IMR-90 (cell line): ENCODE measurements around the gene POLR1D. TPM values are rescaled to one million over a fixed set of nuclear protein-coding genes. Genes with fewer than 3 reads are reported as not detected.

Experiments used
- ATAC-seq: fragments of 200-7000 bp; cut with Tn5 transposase; 2 replicates; pipeline ENCODE4 v1.9.1; 2020; ENCODE audit warnings: low read depth, mild to moderate bottlenecking, moderate library complexity
- BruUV-seq: library from RNA; stranded (reverse); fragments of 400-500 nt; replicated peaks from 2 replicates; lab custom pipeline; 2021; lab: Mats Ljungman, UMichigan
- CTCF ChIA-PET: fragments of 300-600 bp; formaldehyde crosslinking; extraction: SDS; loops from one replicate; lab custom pipeline; 2021; ENCODE audit warnings: antibody characterized with exemption; lab: Yijun Ruan, JAX
- POLR2A ChIA-PET: fragments of 300-600 bp; sonication (Branson Sonifier 250); formaldehyde crosslinking; loops from one replicate; lab custom pipeline; 2022; ENCODE audit warnings: antibody characterized with exemption; ENCODE audit not compliant: unreplicated experiment; lab: Charles Lee
- DNase-seq: peaks from one replicate; pipeline ENCODE4 v3.0.0; 2013
- H2AFZ ChIP-seq: replicated peaks from 2 replicates; pipeline ENCODE3; 2013; ENCODE audit warnings: low read length, mild to moderate bottlenecking; ENCODE audit not compliant: poor library complexity
- H2AK5ac ChIP-seq: 2 replicates; pipeline ENCODE4 v1.6.1; 2013; ENCODE audit warnings: low read depth, low read length, inconsistent platforms
- H2AK9ac ChIP-seq: replicated peaks from 2 replicates; pipeline ENCODE3; 2013; ENCODE audit warnings: mild to moderate bottlenecking, low read depth, low read length, moderate library complexity; ENCODE audit not compliant: poor library complexity
- H2BK120ac ChIP-seq: 2 replicates; pipeline ENCODE4 v1.6.1; 2013; ENCODE audit warnings: low read depth, low read length, inconsistent platforms
- H2BK15ac ChIP-seq: 3 replicates; pipeline ENCODE4 v1.6.1; 2013; ENCODE audit warnings: low read depth, low read length, inconsistent platforms
- H2BK20ac ChIP-seq: 2 replicates; pipeline ENCODE4 v1.6.1; 2013; ENCODE audit warnings: low read depth, mild to moderate bottlenecking, inconsistent platforms, low read length, moderate library complexity
- H2BK5ac ChIP-seq: 2 replicates; pipeline ENCODE4 v1.6.1; 2013; ENCODE audit warnings: mild to moderate bottlenecking, low read depth, low read length, inconsistent platforms; ENCODE audit not compliant: poor library complexity, severe bottlenecking
- H3K14ac ChIP-seq: replicated peaks from 2 replicates; pipeline ENCODE4 v1.6.1; 2013; ENCODE audit warnings: low read depth, low read length, inconsistent platforms
- H3K18ac ChIP-seq: 2 replicates; pipeline ENCODE4 v1.6.1; 2013; ENCODE audit warnings: low read depth, low read length, control low read depth
- H3K23ac ChIP-seq: 2 replicates; pipeline ENCODE4 v1.6.1; 2013; ENCODE audit warnings: low read depth, low read length, inconsistent platforms
- H3K27ac ChIP-seq: 2 replicates; pipeline ENCODE4 v1.5.1; 2013; ENCODE audit warnings: mild to moderate bottlenecking, control low read depth, low read length; ENCODE audit not compliant: insufficient read depth
- H3K27me3 ChIP-seq: 2 replicates; pipeline ENCODE4 v1.6.1; 2013; ENCODE audit warnings: low read length; ENCODE audit not compliant: control insufficient read depth, insufficient read depth
- H3K36me3 ChIP-seq: 2 replicates; pipeline ENCODE4 v1.6.1; 2013; ENCODE audit warnings: low read length, mixed read lengths; ENCODE audit not compliant: control insufficient read depth, insufficient read depth
- H3K4ac ChIP-seq: 2 replicates; pipeline ENCODE4 v1.6.1; 2013; ENCODE audit warnings: low read depth, low read length, inconsistent platforms
- H3K4me1 ChIP-seq: 2 replicates; pipeline ENCODE4 v1.6.1; 2013; ENCODE audit warnings: low read length, mixed read lengths; ENCODE audit not compliant: control insufficient read depth, insufficient read depth
- H3K4me2 ChIP-seq: 2 replicates; pipeline ENCODE4 v1.6.1; 2013; ENCODE audit warnings: low read depth, mild to moderate bottlenecking, control low read depth, low read length, moderate library complexity
- H3K4me3 ChIP-seq: 2 replicates; pipeline ENCODE4 v1.5.1; 2013; ENCODE audit warnings: low read depth, mild to moderate bottlenecking, control low read depth, low read length, moderate library complexity; ENCODE audit not compliant: insufficient read depth
- H3K56ac ChIP-seq: 2 replicates; pipeline ENCODE4 v1.6.1; 2013; ENCODE audit warnings: low read length, inconsistent platforms; ENCODE audit not compliant: insufficient read depth; ENCODE audit errors: extremely low read depth
- H3K79me1 ChIP-seq, 2 experiments: 2 replicates each; pipeline ENCODE4 v1.6.1; 2013; ENCODE audit warnings: low read length in 2 of 2, inconsistent platforms in 1 of 2, low read depth in 1 of 2
- H3K9ac ChIP-seq: 2 replicates; pipeline ENCODE4 v1.6.1; 2013; ENCODE audit warnings: low read depth, low read length, control low read depth
- H3K9me1 ChIP-seq: 2 replicates; pipeline ENCODE4 v1.6.1; 2013; ENCODE audit warnings: low read length, inconsistent platforms; ENCODE audit not compliant: insufficient read depth
- H3K9me3 ChIP-seq: 2 replicates; pipeline ENCODE4 v1.6.1; 2013; ENCODE audit warnings: low read length; ENCODE audit not compliant: control insufficient read depth, insufficient read depth
- H4K20me1 ChIP-seq: 2 replicates; pipeline ENCODE4 v1.6.1; 2013; ENCODE audit warnings: low read length, inconsistent platforms; ENCODE audit not compliant: insufficient read depth
- H4K5ac ChIP-seq: 2 replicates; pipeline ENCODE4 v1.6.1; 2013; ENCODE audit warnings: mild to moderate bottlenecking, low read depth, low read length, control low read depth
- H4K8ac ChIP-seq, 2 experiments: 2 replicates each; pipeline ENCODE4 v1.6.1; 2013; ENCODE audit warnings: low read depth in 2 of 2, low read length in 2 of 2, control low read depth in 1 of 2, inconsistent platforms in 1 of 2
- H4K91ac ChIP-seq: 2 replicates; pipeline ENCODE4 v1.6.1; 2013; ENCODE audit warnings: low read depth, low read length, inconsistent platforms; ENCODE audit not compliant: insufficient read depth
- CEBPB ChIP-seq: IDR thresholded peaks from 2 replicates; pipeline ENCODE4 v1.6.1; 2012; ENCODE audit warnings: low read depth, low read length, improper control_type of control experiment
- CHD1 ChIP-seq: IDR thresholded peaks from 2 replicates; pipeline ENCODE4 v1.6.1; 2012; ENCODE audit warnings: low read depth, low read length, improper control_type of control experiment
- CTCF ChIP-seq: conservative IDR thresholded peaks from 2 replicates; pipeline ENCODE4 v1.5.1; 2012; ENCODE audit warnings: mild to moderate bottlenecking, low read depth, low read length, improper control_type of control experiment
- ELK1 ChIP-seq: fragments of 150-350 bp; IDR thresholded peaks from 2 replicates; pipeline ENCODE4 v1.6.1; 2016; ENCODE audit warnings: low read depth, mild to moderate bottlenecking, low read length, moderate library complexity, borderline replicate concordance
- FOS ChIP-seq: fragments of 150-350 bp; IDR thresholded peaks from 2 replicates; pipeline ENCODE4 v1.6.1; 2016; ENCODE audit warnings: low read depth, low read length
- MXI1 ChIP-seq: IDR thresholded peaks from 2 replicates; pipeline ENCODE4 v1.6.1; 2012; ENCODE audit warnings: low read depth, mild to moderate bottlenecking, low read length, moderate library complexity, borderline replicate concordance
- RCOR1 ChIP-seq: IDR thresholded peaks from 2 replicates; pipeline ENCODE4 v1.6.1; 2012; ENCODE audit warnings: mild to moderate bottlenecking, low read length, improper control_type of control experiment; ENCODE audit not compliant: insufficient replicate concordance
- RFX5 ChIP-seq: IDR thresholded peaks from 2 replicates; pipeline ENCODE4 v1.8.0; 2012; ENCODE audit warnings: low read depth, mild to moderate bottlenecking, low read length, moderate library complexity
- USF2 ChIP-seq: fragments of 150-350 bp; IDR thresholded peaks from 2 replicates; pipeline ENCODE4 v1.6.1; 2017; ENCODE audit warnings: mild to moderate bottlenecking, antibody characterized with exemption, low read length, low read depth
- WGBS, 2 experiments: methylation state at CpG; one replicate each; pipeline versions ENCODE4 v1.1.5 to v1.1.7; 2013; ENCODE audit warnings: missing lambda C conversion rate in 2 of 2; ENCODE audit not compliant: insufficient read length in 1 of 2; ENCODE audit errors: extremely low coverage in 2 of 2; 5-methylcytosine and 5-hydroxymethylcytosine counted together
- dilution Hi-C: fragments of 300-500 bp; cut with HindIII; formaldehyde crosslinking; loops from one replicate; pipeline ENCODE4 v1.14.3; 2018; ENCODE audit warnings: low sequenced_read_pairs; ENCODE audit not compliant: unreplicated experiment
- in situ Hi-C: fragments of 300-500 bp; cut with MboI; formaldehyde crosslinking; loops from 3 replicates; pipeline ENCODE4 v1.14.3; 2019; ENCODE audit warnings: low sequenced_read_pairs, inconsistent platforms, mixed read lengths
- intact Hi-C: fragments of 100-400 bp; cut with micrococcal nuclease; formaldehyde crosslinking; loops from 2 replicates; pipeline ENCODE4 v1.10.0; 2022
- polyA plus RNA-seq, 3 experiments: library from polyadenylated mRNA; depleted of rRNA; stranded (reverse); fragments of >200 nt; gene quantifications; 2 replicates each; pipeline ENCODE4 v1.2.3, GENCODE V29; 2012; ENCODE audit warnings: low replicate concordance in 1 of 3
- total RNA-seq: library from RNA; depleted of rRNA; stranded (reverse); fragments of >200 nt; gene quantifications from 2 replicates; pipeline ENCODE4 v1.2.3, GENCODE V29; 2012

The POLR1D gene
- total and polyA plus RNA-seq, 2 of the 4 experiments (the other 2 are of a cell fraction), result 65.4 to 110 TPM

- ChIA-PET POLR2A (no interaction called here), CTCF (no interaction called here)
- Histone ChIP-seq H2AK9ac (no peak overlapping the region), H3K9me3 (no peaks in the 10 kb centered on the region), H2BK20ac (no peak overlapping the region), H3K27ac (no peak overlapping the region), H3K4me2 (no peak overlapping the region), H4K8ac (no peak overlapping the region), H3K14ac (no peak overlapping the region), H3K9ac (no peak overlapping the region), H2BK5ac (no peak overlapping the region), H2AFZ (no peak overlapping the region), H3K9me1 (no peaks in the 10 kb centered on the region), H3K23ac (no peak overlapping the region), H4K91ac (no peak overlapping the region), H3K79me1 (peaks cover 16 to 24% of the 10 kb centered on the region in 2 experiments; a peak in 3 of 4 replicates), H3K36me3 (no peaks in the 10 kb centered on the region), H3K18ac (no peak overlapping the region), H3K4me3 (no peak overlapping the region), H2BK120ac (no peak overlapping the region), H3K4me1 (peaks cover 3% of the 10 kb centered on the region), H4K20me1 (no peaks in the 10 kb centered on the region), H2BK15ac (no peak overlapping the region), H3K27me3 (no peaks in the 10 kb centered on the region), H4K5ac (no peak overlapping the region), H2AK5ac (no peak overlapping the region), H3K4ac (no peak overlapping the region), H3K56ac (no peak overlapping the region)
- TF ChIP-seq RFX5 (no peak), MXI1 (no peak), CTCF (no peak), FOS (no peak), USF2 (no peak), ELK1 (no peak), CHD1 (no peak), RCOR1 (no peak), CEBPB (no peak)
- no peak for DNase-seq
- BruUV-seq, result no TSS peak
- WGBS, 2 experiments, result no CpG with 5 or more reads among the region's 1 CpG
- dilution Hi-C loops (no loop called here), in situ Hi-C loops (no loop called here), intact Hi-C loops (loop anchor here (1.0 kb wide), 1 partner anchor 29 kb away; no protein-coding TSS in a partner anchor)
- no peak for ATAC-seq
Measured at GRCh38 chr13:27588405-27588804, 33.3 kb upstream of the POLR1D start.
